ENCODE measurements around the gene SLFN12.

DNA sequence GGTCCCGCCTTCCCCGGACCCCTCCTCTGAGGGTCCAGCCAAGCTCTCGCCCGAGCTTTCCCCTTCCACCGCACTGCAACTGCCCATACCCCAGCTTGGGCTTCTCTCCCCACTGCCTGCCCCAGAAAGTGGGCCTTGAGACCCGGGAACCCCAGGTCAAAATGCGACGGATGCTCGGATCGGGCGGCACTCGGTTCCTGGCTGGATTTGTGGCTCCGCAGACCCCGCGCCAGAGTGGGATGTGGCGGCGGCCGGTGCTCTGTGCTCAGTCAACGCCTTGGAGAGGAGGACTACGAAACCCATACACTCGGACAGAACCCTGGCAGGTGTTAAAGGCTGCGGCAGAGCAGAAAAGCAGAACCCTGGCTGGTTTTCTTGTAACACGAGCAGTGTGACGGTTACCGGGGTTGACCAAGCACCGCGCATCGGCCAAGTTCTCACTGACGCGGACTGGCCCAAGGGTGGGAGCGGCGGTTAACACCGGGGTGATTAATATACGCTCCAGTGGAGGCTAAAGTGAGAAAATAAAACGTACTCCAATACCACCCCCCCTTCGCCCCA lies 17.2 kb upstream of the SLFN12 start:
- TF ChIP-seq, protein P1, sequence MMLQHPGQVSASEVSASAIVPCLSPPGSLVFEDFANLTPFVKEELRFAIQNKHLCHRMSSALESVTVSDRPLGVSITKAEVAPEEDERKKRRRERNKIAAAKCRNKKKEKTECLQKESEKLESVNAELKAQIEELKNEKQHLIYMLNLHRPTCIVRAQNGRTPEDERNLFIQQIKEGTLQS (CRISPR knock-in tag; conservative IDR thresholded peaks at IDR 0.05), result no peak
- TF ChIP-seq, protein P2, sequence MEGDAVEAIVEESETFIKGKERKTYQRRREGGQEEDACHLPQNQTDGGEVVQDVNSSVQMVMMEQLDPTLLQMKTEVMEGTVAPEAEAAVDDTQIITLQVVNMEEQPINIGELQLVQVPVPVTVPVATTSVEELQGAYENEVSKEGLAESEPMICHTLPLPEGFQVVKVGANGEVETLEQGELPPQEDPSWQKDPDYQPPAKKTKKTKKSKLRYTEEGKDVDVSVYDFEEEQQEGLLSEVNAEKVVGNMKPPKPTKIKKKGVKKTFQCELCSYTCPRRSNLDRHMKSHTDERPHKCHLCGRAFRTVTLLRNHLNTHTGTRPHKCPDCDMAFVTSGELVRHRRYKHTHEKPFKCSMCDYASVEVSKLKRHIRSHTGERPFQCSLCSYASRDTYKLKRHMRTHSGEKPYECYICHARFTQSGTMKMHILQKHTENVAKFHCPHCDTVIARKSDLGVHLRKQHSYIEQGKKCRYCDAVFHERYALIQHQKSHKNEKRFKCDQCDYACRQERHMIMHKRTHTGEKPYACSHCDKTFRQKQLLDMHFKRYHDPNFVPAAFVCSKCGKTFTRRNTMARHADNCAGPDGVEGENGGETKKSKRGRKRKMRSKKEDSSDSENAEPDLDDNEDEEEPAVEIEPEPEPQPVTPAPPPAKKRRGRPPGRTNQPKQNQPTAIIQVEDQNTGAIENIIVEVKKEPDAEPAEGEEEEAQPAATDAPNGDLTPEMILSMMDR (IDR thresholded peaks at IDR 0.05), result no peak
- TF ChIP-seq, protein P3, sequence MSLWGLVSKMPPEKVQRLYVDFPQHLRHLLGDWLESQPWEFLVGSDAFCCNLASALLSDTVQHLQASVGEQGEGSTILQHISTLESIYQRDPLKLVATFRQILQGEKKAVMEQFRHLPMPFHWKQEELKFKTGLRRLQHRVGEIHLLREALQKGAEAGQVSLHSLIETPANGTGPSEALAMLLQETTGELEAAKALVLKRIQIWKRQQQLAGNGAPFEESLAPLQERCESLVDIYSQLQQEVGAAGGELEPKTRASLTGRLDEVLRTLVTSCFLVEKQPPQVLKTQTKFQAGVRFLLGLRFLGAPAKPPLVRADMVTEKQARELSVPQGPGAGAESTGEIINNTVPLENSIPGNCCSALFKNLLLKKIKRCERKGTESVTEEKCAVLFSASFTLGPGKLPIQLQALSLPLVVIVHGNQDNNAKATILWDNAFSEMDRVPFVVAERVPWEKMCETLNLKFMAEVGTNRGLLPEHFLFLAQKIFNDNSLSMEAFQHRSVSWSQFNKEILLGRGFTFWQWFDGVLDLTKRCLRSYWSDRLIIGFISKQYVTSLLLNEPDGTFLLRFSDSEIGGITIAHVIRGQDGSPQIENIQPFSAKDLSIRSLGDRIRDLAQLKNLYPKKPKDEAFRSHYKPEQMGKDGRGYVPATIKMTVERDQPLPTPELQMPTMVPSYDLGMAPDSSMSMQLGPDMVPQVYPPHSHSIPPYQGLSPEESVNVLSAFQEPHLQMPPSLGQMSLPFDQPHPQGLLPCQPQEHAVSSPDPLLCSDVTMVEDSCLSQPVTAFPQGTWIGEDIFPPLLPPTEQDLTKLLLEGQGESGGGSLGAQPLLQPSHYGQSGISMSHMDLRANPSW (CRISPR knock-in tag; conservative IDR thresholded peaks at IDR 0.05; ENCODE audit: low read depth), result no peak
- TF ChIP-seq NR2C2 (CRISPR knock-in tag; IDR thresholded peaks at IDR 0.05) (no peak), NFYB (CRISPR knock-in tag; conservative IDR thresholded peaks at IDR 0.05; ENCODE audit: low read depth) (no peak), GABPB1 (CRISPR knock-in tag; IDR thresholded peaks at IDR 0.05) (no peak), CREM (CRISPR knock-in tag; IDR thresholded peaks at IDR 0.05) (no peak), ETV6 (CRISPR knock-in tag; IDR thresholded peaks at IDR 0.05) (no peak), CBFB (CRISPR knock-in tag; IDR thresholded peaks at IDR 0.05; ENCODE audit: low read depth) (no peak)
- TF ChIP-seq, protein P4, sequence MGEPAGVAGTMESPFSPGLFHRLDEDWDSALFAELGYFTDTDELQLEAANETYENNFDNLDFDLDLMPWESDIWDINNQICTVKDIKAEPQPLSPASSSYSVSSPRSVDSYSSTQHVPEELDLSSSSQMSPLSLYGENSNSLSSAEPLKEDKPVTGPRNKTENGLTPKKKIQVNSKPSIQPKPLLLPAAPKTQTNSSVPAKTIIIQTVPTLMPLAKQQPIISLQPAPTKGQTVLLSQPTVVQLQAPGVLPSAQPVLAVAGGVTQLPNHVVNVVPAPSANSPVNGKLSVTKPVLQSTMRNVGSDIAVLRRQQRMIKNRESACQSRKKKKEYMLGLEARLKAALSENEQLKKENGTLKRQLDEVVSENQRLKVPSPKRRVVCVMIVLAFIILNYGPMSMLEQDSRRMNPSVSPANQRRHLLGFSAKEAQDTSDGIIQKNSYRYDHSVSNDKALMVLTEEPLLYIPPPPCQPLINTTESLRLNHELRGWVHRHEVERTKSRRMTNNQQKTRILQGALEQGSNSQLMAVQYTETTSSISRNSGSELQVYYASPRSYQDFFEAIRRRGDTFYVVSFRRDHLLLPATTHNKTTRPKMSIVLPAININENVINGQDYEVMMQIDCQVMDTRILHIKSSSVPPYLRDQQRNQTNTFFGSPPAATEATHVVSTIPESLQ (CRISPR knock-in tag; IDR thresholded peaks at IDR 0.05), result no peak
- TF ChIP-seq, protein P5, sequence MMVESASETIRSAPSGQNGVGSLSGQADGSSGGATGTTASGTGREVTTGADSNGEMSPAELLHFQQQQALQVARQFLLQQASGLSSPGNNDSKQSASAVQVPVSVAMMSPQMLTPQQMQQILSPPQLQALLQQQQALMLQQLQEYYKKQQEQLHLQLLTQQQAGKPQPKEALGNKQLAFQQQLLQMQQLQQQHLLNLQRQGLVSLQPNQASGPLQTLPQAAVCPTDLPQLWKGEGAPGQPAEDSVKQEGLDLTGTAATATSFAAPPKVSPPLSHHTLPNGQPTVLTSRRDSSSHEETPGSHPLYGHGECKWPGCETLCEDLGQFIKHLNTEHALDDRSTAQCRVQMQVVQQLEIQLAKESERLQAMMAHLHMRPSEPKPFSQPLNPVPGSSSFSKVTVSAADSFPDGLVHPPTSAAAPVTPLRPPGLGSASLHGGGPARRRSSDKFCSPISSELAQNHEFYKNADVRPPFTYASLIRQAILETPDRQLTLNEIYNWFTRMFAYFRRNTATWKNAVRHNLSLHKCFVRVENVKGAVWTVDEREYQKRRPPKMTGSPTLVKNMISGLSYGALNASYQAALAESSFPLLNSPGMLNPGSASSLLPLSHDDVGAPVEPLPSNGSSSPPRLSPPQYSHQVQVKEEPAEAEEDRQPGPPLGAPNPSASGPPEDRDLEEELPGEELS (CRISPR knock-in tag; IDR thresholded peaks at IDR 0.05), result no peak
- TF ChIP-seq, protein P6, sequence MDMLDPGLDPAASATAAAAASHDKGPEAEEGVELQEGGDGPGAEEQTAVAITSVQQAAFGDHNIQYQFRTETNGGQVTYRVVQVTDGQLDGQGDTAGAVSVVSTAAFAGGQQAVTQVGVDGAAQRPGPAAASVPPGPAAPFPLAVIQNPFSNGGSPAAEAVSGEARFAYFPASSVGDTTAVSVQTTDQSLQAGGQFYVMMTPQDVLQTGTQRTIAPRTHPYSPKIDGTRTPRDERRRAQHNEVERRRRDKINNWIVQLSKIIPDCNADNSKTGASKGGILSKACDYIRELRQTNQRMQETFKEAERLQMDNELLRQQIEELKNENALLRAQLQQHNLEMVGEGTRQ (CRISPR knock-in tag; IDR thresholded peaks at IDR 0.05), result no peak
- TF ChIP-seq, protein P7, sequence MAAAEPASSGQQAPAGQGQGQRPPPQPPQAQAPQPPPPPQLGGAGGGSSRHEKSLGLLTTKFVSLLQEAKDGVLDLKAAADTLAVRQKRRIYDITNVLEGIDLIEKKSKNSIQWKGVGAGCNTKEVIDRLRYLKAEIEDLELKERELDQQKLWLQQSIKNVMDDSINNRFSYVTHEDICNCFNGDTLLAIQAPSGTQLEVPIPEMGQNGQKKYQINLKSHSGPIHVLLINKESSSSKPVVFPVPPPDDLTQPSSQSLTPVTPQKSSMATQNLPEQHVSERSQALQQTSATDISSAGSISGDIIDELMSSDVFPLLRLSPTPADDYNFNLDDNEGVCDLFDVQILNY (CRISPR knock-in tag; IDR thresholded peaks at IDR 0.05), result no peak
